GM10266 (cell line): ENCODE measurements around the gene HSPA9.

Source experiments
- DNase-seq: peaks from one replicate; pipeline ENCODE4 v3.0.0; 2012; ENCODE audit errors: extremely low spot score
- CTCF ChIP-seq: IDR thresholded peaks from 2 replicates; pipeline ENCODE4 v1.5.1; 2012; ENCODE audit warnings: mild to moderate bottlenecking, low read depth; ENCODE audit not compliant: control insufficient read depth, insufficient read depth; ENCODE audit errors: missing control alignments

The HSPA9 gene

GRCh38 chr5:138549414-138549813 is 25.8 kb downstream of the HSPA9 start:
- DNase-seq, result no peak
- no peak for TF ChIP-seq CTCF

- TF ChIP-seq CTCF, result no peak
- no peak for DNase-seq
These were observed 29.2 kb downstream of the HSPA9 start for GRCh38 chr5:138545919-138546562.

GRCh38 chr5:138544181-138545134 is 30.7 kb downstream of the HSPA9 start:
- no peak for TF ChIP-seq CTCF
- DNase-seq, result no peak

- DNase-seq, result peak; percentile 60
- no peak for TF ChIP-seq CTCF
These were observed 31.5 kb downstream of the HSPA9 start for GRCh38 chr5:138543730-138544104.

- DNase-seq, result peak; percentile 96
- TF ChIP-seq CTCF, result no peak
These were observed 32.1 kb downstream of the HSPA9 start, which contains the start of gene ETF1 for GRCh38 chr5:138542956-138543729. Gene ETF1, minus strand, starts transcription at chr5:138543236. Its CDS starts 318 bp downstream, at chr5:138542918.

GRCh38 chr5:138542180-138542955 is 32.8 kb downstream of the HSPA9 start:
- TF ChIP-seq CTCF, result no peak
- DNase-seq, result no peak
